ENCODE data around the gene RAC3. TPM values are rescaled to one million over a fixed set of nuclear protein-coding genes. Genes with fewer than 3 reads are reported as not detected.

RAC3 gene
- total and polyA plus RNA-seq, 10 donors, result 0.60 to 3.4 (median 1.1) TPM; not detected in 2

DNA sequence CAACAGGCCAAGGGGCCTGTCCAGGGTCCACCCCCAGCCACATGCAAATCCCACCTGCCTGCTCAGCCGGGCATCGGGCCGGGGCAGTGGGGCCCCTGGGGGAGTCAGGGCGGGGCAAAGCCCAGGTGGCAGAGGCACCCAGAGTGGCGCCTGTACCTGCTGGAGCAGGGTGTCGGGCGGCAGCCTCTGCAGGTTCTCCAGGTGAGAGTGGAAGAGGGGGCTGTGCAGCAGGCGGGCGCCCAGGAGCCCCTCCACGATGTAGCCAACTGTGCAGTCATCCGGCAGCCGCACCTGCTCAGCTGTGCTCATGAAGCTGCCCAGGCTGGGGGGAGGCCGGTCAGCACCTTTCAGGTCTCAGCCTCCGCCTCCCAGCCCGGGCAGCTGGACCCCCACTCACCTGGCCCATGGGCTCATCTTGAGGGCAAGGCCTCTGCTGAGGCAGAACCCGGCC is 18.1 kb downstream of the RAC3 start:
- H3K27me3 ChIP-seq (replicated peaks in 1 of 7), result no peaks in the 10 kb centered on the region
- peaks cover 20 to 49% (median 38%) of the 10 kb centered on the region in 6 donors for H3K4me1 ChIP-seq
- WGBS, 5 donors, result 92 to 98% (median 93%) methylated on average over 3 to 16 of the region's 16 CpGs
- peak; percentile 75 for DNase-seq
- peaks cover 0 to 53% (median 20%) of the 10 kb centered on the region in 6 donors for H3K36me3 ChIP-seq
- H3K4me3 ChIP-seq, result no peak overlapping the region
- H3K27ac ChIP-seq, result no peak overlapping the region
- TF ChIP-seq POLR2AphosphoS5 (IDR thresholded peaks at IDR 0.05), result no peak
- no peaks in the 10 kb centered on the region for H3K9me3 ChIP-seq
- intact Hi-C loops (cut with DNase I; ENCODE audit: low total_unique reads), result loop anchor here (10.0 kb wide), 1 partner anchor 55 kb away; no protein-coding TSS in a partner anchor

DNA sequence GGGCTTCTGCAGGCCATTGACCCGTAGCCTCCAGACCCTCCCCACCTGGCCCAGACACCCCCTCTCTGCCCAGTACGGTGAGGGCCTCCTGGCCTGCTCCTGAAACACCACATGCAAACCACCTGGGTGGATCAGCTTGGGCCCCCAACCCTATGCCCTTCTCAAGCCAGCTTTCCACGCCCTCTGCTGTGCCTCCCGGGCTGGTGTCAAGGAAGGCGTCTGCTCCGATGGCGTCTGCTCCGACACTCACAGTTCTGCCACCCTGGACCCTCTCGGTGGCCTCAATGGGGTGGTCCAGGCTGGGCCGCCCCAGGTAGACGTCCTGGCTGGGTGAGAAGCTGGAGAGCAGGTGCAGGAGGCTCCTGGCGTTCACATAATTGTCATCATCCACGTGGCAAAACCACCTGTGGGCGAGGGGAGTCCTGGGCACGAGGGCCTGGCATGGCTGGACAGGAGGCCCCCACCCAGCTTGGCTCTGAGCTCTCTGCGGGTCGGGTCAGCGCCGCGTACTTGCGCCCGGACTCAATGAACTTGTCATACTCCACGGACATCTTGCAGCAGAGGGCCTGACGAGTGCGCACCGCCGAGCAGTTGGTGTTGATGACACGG is 18.8 kb downstream of the RAC3 start:
- Histone ChIP-seq H3K27me3 (replicated peaks in 1 of 7) (no peaks in the 10 kb centered on the region), H3K27ac (no peak overlapping the region), H3K9me3 (no peaks in the 10 kb centered on the region), H3K36me3 (peaks cover 0 to 60% (median 27%) of the 10 kb centered on the region in 6 donors), H3K4me1 (peaks cover 20 to 57% (median 42%) of the 10 kb centered on the region in 6 donors), H3K4me3 (peak overlapping the region in 6 of 8 donors; percentile 64 to 94 (median 82))
- intact Hi-C loops (cut with DNase I; ENCODE audit: low total_unique reads), result no loop called here
- WGBS, 5 donors, result 91 to 93% (median 93%) methylated on average over 18 to 28 of the region's 28 CpGs
- peak; percentile 70 for DNase-seq
- TF ChIP-seq POLR2AphosphoS5 (IDR thresholded peaks at IDR 0.05) (no peak), POLR2A (IDR thresholded peaks at IDR 0.05) (no peak)
- TF ChIP-seq, protein P1, sequence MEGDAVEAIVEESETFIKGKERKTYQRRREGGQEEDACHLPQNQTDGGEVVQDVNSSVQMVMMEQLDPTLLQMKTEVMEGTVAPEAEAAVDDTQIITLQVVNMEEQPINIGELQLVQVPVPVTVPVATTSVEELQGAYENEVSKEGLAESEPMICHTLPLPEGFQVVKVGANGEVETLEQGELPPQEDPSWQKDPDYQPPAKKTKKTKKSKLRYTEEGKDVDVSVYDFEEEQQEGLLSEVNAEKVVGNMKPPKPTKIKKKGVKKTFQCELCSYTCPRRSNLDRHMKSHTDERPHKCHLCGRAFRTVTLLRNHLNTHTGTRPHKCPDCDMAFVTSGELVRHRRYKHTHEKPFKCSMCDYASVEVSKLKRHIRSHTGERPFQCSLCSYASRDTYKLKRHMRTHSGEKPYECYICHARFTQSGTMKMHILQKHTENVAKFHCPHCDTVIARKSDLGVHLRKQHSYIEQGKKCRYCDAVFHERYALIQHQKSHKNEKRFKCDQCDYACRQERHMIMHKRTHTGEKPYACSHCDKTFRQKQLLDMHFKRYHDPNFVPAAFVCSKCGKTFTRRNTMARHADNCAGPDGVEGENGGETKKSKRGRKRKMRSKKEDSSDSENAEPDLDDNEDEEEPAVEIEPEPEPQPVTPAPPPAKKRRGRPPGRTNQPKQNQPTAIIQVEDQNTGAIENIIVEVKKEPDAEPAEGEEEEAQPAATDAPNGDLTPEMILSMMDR (IDR thresholded peaks at IDR 0.05 in 8 of 11, conservative IDR thresholded peaks at IDR 0.05 in 3 of 11), result no peak

DNA sequence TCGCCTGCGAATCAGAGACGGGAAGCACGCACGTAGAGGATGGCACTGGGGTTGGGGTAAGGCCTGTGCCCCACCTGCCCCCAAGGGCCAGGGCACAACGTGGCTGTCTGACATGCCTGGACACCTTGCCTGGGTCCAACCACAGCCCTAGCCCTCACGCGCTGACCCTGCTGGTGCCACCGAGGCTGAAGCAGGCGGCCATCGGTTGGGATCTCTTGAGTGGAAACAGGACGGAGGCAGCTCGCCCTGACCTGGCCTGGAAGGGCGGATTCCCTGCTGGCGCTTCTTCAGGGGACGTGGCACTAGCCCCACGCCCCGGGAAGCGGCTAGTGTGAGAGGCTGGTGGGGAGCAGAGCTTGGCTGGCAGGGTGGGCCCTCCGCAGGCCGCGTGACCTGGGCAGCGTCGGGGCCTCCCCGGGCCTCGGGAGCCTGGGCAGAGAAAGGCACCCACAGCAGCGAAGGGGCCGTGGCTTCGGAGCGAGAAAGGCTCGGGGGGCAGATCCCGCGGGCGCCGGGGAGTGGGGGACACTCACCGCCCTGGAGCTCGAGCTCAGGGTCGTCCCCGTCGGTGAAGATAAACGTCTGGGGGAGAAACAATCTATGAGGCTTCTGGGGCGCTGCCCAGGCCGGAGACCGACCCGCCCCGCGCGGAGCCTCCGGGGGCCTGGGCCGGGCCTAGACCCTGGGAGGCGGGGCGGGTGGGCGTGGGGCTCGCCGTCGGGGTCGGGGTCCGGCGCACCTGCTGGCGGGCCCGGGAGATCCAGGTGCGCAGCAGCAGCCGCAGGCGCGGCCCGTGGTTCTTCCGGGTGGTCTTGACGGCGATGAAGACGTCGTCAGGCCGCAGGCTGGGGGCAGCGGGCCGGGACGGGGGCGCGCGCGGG is 19.5 kb downstream of the RAC3 start:
- WGBS, 5 donors, result 13 to 28% (median 20%) methylated on average over 22 to 79 of the region's 79 CpGs
- DNase-seq, result peak; percentile 83
- intact Hi-C loops (cut with DNase I; ENCODE audit: low total_unique reads), result no loop called here
- Histone ChIP-seq H3K27me3 (replicated peaks in 1 of 7) (no peaks in the 10 kb centered on the region), H3K36me3 (peaks cover 0 to 68% (median 34%) of the 10 kb centered on the region in 6 donors), H3K4me3 (peak overlapping the region; percentile 64 to 94 (median 78)), H3K27ac (peak overlapping the region in 7 of 8 donors; percentile 46 to 86 (median 58)), H3K9me3 (no peaks in the 10 kb centered on the region), H3K4me1 (peaks cover 20 to 63% (median 42%) of the 10 kb centered on the region in 6 donors)
- TF ChIP-seq POLR2A (IDR thresholded peaks at IDR 0.05) (no peak), POLR2AphosphoS5 (IDR thresholded peaks at IDR 0.05) (peak in 1 of 3 donors; percentile 24)
- TF ChIP-seq, protein P1 (IDR thresholded peaks at IDR 0.05 in 8 of 11, conservative IDR thresholded peaks at IDR 0.05 in 3 of 11), result no peak

DNA sequence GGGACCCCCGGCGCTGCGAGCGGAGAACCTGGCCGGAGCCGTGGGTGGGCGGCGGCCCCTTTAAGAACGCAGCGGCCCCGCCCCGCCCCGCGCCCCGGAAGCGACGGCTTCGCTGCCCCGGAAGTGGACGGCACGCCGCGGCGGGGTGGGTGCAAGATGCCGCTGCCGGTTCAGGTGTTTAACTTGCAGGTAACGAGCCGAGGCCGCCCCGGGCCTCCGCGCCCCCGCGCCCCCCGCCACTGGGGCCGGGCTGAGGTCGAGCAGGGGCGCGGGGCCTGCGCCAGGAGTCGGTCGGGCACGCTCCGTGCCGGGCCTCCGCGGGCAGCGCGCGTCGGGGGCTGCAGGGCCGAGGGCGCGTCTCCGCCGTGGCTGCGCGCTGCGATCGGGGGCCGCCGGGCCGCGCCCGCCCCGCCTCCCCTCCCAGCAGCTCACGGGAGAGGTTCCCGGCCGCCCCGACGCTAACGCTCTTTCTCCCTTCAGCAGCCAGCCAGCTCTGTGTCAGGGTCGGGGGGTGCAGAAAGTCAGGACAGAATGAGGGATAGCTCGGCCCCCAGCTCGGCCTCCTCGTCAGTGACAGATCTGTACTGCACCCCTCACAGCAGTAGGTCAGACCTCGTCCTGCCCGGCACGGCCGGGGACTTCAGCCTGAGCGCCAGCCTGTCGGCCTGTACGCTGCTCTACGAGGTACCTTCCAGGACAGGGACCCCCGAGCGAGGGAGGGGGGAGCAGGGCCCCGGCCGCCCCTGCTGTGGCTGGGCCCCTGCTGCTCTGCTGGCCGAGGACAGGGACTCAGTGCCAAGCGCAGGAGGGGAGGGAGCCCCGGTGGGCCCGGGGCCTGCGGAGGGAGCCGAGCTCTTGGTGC is 20.5 kb downstream of the RAC3 start, which contains the start of the genes GPS1 and RFNG:
Gene GPS1, plus strand, starts transcription at position 123 of the 862 bp plus-strand sequence. Its CDS starts 34 bp downstream, at position 157.
Gene RFNG, minus strand, starts transcription at position 36 of the 862 bp plus-strand sequence. CDS start 45 bp downstream, outside the sequence.
- no peaks in the 10 kb centered on the region for H3K27me3 ChIP-seq (replicated peaks in 1 of 7)
- peak within 1 kb of the TSS in 7 of 8 donors; percentile 46 to 86 (median 70) for H3K27ac ChIP-seq
- intact Hi-C loops (cut with DNase I; ENCODE audit: low total_unique reads), result no loop called here
- peaks cover 20 to 73% (median 42%) of the 10 kb centered on the region in 6 donors for H3K4me1 ChIP-seq
- TF ChIP-seq POLR2A (IDR thresholded peaks at IDR 0.05) (no peak), POLR2AphosphoS5 (IDR thresholded peaks at IDR 0.05) (peak; percentile 82 to 87 (median 84))
- TF ChIP-seq, protein P1 (IDR thresholded peaks at IDR 0.05 in 8 of 11, conservative IDR thresholded peaks at IDR 0.05 in 3 of 11), result no peak
- peak; percentile 96 for DNase-seq
- H3K4me3 ChIP-seq, result peak within 1 kb of the TSS; percentile 69 to 94 (median 78)
- peaks cover 0 to 70% (median 43%) of the 10 kb centered on the region in 6 donors for H3K36me3 ChIP-seq
- WGBS, 5 donors, result 0 to 1% (median 1%) methylated on average over 17 to 94 of the region's 94 CpGs
- H3K9me3 ChIP-seq, result no peaks in the 10 kb centered on the region
